Epithelial cell of esophagus (primary cell): ENCODE results near the gene MS4A10.

ENCODE experiments used
- DNase-seq: peaks from one replicate; pipeline ENCODE4 v3.0.0; 2010; ENCODE audit warnings: low read depth
- H3K4me3 ChIP-seq: 2 replicates; pipeline ENCODE4 v1.5.1; 2011; ENCODE audit warnings: mild to moderate bottlenecking, low read length, control low read depth
- TF ChIP-seq, protein P1 (sequence below): IDR thresholded peaks from 2 replicates; pipeline ENCODE4 v1.5.1; 2011; ENCODE audit warnings: low read depth, mild to moderate bottlenecking, low read length, control low read depth, inconsistent platforms; ENCODE audit not compliant: insufficient read depth; ENCODE audit errors: missing control alignments

Gene MS4A10

DNA sequence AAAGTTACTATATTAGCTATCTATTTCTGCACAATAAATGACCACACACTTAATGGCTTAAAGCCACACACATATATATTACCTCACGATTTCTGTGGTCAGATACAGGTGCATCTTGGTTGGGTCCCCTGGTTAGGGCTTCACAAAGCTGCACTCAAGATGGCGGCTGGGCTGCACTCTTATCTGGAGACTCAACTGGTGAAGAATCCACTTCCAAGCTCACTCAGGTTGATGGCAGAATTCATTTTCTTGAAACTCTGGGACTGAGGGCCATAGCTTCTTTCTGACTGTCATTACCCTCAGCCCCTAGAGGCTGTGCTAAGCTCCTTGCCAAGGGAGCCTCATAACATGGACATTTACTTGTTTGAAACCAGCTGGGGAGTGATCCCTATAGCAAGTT is 5.1 kb upstream of the MS4A10 start:
- TF ChIP-seq, protein P1, sequence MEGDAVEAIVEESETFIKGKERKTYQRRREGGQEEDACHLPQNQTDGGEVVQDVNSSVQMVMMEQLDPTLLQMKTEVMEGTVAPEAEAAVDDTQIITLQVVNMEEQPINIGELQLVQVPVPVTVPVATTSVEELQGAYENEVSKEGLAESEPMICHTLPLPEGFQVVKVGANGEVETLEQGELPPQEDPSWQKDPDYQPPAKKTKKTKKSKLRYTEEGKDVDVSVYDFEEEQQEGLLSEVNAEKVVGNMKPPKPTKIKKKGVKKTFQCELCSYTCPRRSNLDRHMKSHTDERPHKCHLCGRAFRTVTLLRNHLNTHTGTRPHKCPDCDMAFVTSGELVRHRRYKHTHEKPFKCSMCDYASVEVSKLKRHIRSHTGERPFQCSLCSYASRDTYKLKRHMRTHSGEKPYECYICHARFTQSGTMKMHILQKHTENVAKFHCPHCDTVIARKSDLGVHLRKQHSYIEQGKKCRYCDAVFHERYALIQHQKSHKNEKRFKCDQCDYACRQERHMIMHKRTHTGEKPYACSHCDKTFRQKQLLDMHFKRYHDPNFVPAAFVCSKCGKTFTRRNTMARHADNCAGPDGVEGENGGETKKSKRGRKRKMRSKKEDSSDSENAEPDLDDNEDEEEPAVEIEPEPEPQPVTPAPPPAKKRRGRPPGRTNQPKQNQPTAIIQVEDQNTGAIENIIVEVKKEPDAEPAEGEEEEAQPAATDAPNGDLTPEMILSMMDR = no peak
- H3K4me3 ChIP-seq = no peak overlapping the region
- DNase-seq = no peak

DNA sequence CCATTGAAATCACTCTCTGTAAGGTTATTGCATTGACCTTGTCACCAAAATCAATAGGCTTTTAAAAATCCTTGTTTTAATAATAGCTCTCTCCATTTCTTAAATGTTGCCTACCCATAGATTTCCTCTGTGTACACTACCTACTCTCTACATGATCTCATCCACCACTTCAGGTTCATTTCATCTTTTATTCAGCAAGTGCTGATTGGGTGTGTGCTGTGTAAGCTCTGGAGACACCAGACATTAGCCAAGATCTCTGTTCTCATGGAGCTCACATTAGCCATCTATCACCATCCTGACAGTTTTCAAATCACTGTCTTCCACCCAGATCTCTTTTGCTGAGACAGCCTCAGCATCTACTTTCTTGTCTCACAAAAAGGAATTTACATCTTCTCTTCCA is 4.4 kb upstream of the MS4A10 start:
- DNase-seq = no peak

DNA sequence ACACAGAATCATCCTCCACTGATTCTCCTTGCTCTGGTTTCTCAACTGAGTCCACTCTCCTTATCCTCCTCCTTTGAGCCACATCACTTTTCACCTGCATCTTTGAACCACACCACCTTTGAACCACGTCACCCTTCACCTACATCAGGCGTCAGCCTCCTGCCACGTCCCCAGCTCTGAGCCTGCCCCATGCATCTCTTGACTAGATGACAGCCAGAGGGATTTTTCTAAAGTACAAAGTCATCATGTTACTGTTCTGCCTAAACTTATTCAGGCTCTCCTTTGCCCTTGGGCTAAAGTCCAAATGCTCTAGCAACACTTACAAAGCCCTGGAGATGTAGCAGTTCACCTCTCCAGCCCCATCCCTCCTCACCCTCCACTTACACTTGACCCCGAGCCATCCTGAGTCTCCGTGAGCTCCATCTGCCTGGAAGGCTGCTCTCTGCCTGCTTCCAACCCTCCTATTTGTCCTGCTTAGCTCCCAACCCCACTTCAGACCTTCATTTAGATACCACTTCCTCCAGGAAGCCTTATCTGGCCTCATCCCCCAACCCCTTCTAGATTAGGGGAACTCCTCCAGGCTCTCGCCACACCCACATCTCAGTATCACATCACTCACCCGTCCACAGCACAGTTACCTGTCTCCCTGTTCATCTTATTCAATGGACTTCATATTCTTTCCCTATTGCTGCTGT is 3.7 kb upstream of the MS4A10 start:
- no peak for DNase-seq
- no peak overlapping the region for H3K4me3 ChIP-seq
- TF ChIP-seq, protein P1 = no peak

More for the DNA sequence above, 4.4 kb upstream of the MS4A10 start:
- TF ChIP-seq, protein P1 = no peak
- H3K4me3 ChIP-seq = no peak overlapping the region

DNA sequence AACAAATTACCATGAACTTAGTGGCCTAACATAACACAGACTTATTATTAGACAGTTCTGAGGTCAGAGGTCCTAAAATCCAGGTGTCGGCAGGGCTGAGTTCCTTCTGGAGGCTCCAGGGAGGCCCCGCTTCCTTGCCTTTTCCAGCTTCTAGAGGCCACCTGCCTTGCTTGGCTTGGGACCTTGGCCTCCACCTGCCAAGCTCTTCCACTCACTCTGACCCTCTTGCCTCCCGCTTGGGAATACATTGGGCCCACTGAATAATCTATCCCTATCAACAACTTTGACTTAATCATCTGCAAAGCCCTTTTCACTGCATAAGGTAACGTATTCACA is 3.2 kb upstream of the MS4A10 start:
- DNase-seq = no peak
- TF ChIP-seq, protein P1 = no peak
- H3K4me3 ChIP-seq = no peak overlapping the region

DNA sequence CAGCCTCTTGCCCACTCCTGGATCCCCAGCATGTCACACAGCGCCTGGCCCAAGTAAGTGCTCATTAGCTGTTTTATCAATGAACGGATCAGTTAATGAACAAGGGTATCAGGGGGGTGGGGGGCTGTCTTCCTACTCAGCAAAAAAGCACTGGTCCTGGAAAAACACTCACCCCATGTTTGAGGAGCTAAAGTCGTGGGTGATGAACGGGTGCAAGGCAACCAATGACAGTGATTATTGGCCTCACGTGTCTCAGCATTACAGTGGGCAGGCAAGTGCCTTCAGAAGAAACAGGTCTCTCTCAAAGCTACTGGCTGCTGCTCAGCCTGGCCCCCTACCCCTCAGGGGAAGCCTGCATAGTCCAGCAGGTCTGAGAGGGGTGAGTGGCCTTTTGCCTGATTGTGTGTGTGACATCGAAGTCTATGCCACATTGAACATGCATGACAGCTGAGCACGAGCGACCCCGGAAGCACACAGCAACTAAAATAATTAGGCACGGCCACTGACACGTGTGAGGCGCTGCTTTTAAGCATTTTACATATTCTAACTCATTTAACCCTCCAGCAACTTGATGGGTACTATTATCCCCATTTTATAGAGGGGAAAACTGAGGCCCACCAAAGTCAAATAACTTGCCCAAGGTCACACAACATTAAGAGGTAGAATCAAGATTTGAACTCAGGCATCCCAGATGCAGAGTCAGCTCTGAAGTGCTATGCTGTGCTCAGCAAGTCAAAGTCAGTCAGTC is 2.6 kb upstream of the MS4A10 start:
- TF ChIP-seq, protein P1 = no peak
- no peak for DNase-seq
- no peak overlapping the region for H3K4me3 ChIP-seq

DNA sequence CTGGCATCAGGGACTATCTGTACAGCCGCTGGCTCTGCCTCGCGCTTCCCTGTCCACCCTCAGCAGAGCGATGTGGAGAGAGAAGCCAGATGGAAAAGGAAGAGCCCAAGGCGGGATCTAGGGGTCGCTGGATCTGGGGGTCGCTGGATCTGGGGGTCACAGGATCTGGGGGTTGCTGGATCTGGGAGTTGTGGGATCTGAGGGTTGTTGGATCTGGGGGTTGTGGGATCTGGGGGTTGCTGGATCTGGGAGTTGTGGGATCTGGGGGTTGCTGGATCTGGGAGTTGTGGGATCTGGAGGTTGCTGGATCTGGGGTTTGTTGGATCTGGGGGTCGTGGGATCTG is 2.0 kb upstream of the MS4A10 start:
- TF ChIP-seq, protein P1 = no peak
- no peak for DNase-seq
- no peak overlapping the region for H3K4me3 ChIP-seq

DNA sequence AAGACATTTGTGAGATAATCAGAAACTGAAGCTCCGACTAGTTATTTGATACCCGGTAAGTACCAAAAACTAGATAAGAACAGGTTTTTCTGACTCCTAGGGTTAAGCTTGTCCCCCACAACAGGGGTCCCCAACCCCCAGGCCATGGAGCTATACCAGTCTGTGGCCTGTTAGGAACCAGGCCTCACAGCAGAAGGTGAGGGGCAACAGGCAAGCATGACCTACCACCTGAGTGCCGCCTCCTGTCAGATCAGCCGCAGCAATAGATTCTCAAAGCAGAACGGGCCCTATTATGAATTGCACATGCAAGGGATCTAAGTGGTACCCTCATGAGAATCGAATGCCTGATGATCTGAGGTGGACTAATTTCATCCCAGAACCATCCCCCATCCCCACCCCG is 1.2 kb upstream of the MS4A10 start:
- no peak overlapping the region for H3K4me3 ChIP-seq
- no peak for DNase-seq
- TF ChIP-seq, protein P1 = no peak
